ENCODE results near the gene CPNE5. TPM values are rescaled to one million over a fixed set of nuclear protein-coding genes. Genes with fewer than 3 reads are reported as not detected.

The CPNE5 gene
- total RNA-seq, 1 donor from 2014 or later: 2.9 TPM

- Mint-ChIP-seq H3K4me3 (ENCODE audit: unreplicated experiment) (no peak overlapping the region), H3K27ac (ENCODE audit: unreplicated experiment) (no peak overlapping the region), H3K27me3 (ENCODE audit: unreplicated experiment) (peaks cover 3% of the 10 kb centered on the region), H3K4me1 (ENCODE audit: low read depth, unreplicated experiment) (no peaks in the 10 kb centered on the region), H3K36me3 (ENCODE audit: unreplicated experiment) (peaks cover 9% of the 10 kb centered on the region), H3K9me3 (ENCODE audit: unreplicated experiment) (no peaks in the 10 kb centered on the region)
- DNase-seq: no peak
- TF ChIP-seq CTCF (IDR thresholded peaks at IDR 0.05; ENCODE audit: partially characterized antibody, unreplicated experiment): no peak
Measured at GRCh38 chr6:36702656-36703055, 136.6 kb downstream of the CPNE5 start.

GRCh38 chr6:36701401-36701991 lies 137.7 kb downstream of the CPNE5 start:
- no peak overlapping the region for H3K27ac Mint-ChIP-seq (ENCODE audit: unreplicated experiment)
- H3K27me3 Mint-ChIP-seq (ENCODE audit: unreplicated experiment): no peaks in the 10 kb centered on the region
- TF ChIP-seq CTCF (IDR thresholded peaks at IDR 0.05; ENCODE audit: partially characterized antibody, unreplicated experiment): no peak
- H3K36me3 Mint-ChIP-seq (ENCODE audit: unreplicated experiment): peaks cover 9% of the 10 kb centered on the region
- no peaks in the 10 kb centered on the region for H3K4me1 Mint-ChIP-seq (ENCODE audit: low read depth, unreplicated experiment)
- H3K4me3 Mint-ChIP-seq (ENCODE audit: unreplicated experiment): no peak overlapping the region
- no peaks in the 10 kb centered on the region for H3K9me3 Mint-ChIP-seq (ENCODE audit: unreplicated experiment)
- no peak for DNase-seq

GRCh38 chr6:36700831-36701230 lies 138.4 kb downstream of the CPNE5 start:
- Mint-ChIP-seq H3K4me1 (ENCODE audit: low read depth, unreplicated experiment) (no peaks in the 10 kb centered on the region), H3K9me3 (ENCODE audit: unreplicated experiment) (no peaks in the 10 kb centered on the region), H3K27me3 (ENCODE audit: unreplicated experiment) (no peaks in the 10 kb centered on the region), H3K27ac (ENCODE audit: unreplicated experiment) (no peak overlapping the region), H3K4me3 (ENCODE audit: unreplicated experiment) (no peak overlapping the region), H3K36me3 (ENCODE audit: unreplicated experiment) (peaks cover 9% of the 10 kb centered on the region)
- DNase-seq: no peak
- no peak for TF ChIP-seq CTCF (IDR thresholded peaks at IDR 0.05; ENCODE audit: partially characterized antibody, unreplicated experiment)

- TF ChIP-seq CTCF (IDR thresholded peaks at IDR 0.05; ENCODE audit: partially characterized antibody, unreplicated experiment): no peak
- H3K4me3 Mint-ChIP-seq (ENCODE audit: unreplicated experiment): no peak overlapping the region
- H3K36me3 Mint-ChIP-seq (ENCODE audit: unreplicated experiment): peaks cover 9% of the 10 kb centered on the region
- H3K4me1 Mint-ChIP-seq (ENCODE audit: low read depth, unreplicated experiment): peaks cover 2% of the 10 kb centered on the region
- H3K9me3 Mint-ChIP-seq (ENCODE audit: unreplicated experiment): no peaks in the 10 kb centered on the region
- H3K27ac Mint-ChIP-seq (ENCODE audit: unreplicated experiment): no peak overlapping the region
- no peak for DNase-seq
- H3K27me3 Mint-ChIP-seq (ENCODE audit: unreplicated experiment): no peaks in the 10 kb centered on the region
Measured at GRCh38 chr6:36700071-36700812, 139.0 kb downstream of the CPNE5 start.

GRCh38 chr6:36699348-36699747 lies 139.9 kb downstream of the CPNE5 start:
- no peak for DNase-seq
- Mint-ChIP-seq H3K4me3 (ENCODE audit: unreplicated experiment) (no peak overlapping the region), H3K27ac (ENCODE audit: unreplicated experiment) (no peak overlapping the region), H3K36me3 (ENCODE audit: unreplicated experiment) (peaks cover 9% of the 10 kb centered on the region), H3K9me3 (ENCODE audit: unreplicated experiment) (no peaks in the 10 kb centered on the region), H3K4me1 (ENCODE audit: low read depth, unreplicated experiment) (peaks cover 2% of the 10 kb centered on the region), H3K27me3 (ENCODE audit: unreplicated experiment) (no peaks in the 10 kb centered on the region)
- TF ChIP-seq CTCF (IDR thresholded peaks at IDR 0.05; ENCODE audit: partially characterized antibody, unreplicated experiment): no peak

All from glutamatergic neuron (in vitro differentiated cells).